Breast epithelium (tissue), 4 donors: ENCODE results near the gene TMEM144. TPM values are rescaled to one million over a fixed set of nuclear protein-coding genes. Genes with fewer than 3 reads are reported as not detected.

Experiments
- DNase-seq, 2 donors: peaks; one replicate each; pipeline ENCODE4 v3.0.0-alpha.2; 2019; ENCODE audit warnings: low spot score in 2 of 2
- H3K27ac ChIP-seq, 2 donors: fragments of 200-600 bp; sonication (generic) in 1 of 2; one replicate each; pipeline ENCODE4 v1.5.1; 2016 to 2019; ENCODE audit warnings: mild to moderate bottlenecking in 1 of 2
- H3K27me3 ChIP-seq, 2 donors: fragments of 200-600 bp; sonication (generic) in 1 of 2; one replicate each; pipeline versions ENCODE4 v1.5.1 to v1.6.0; 2017 to 2019; ENCODE audit warnings: control low read depth in 1 of 2, mild to moderate bottlenecking in 1 of 2
- H3K36me3 ChIP-seq: fragments of 200-600 bp; one replicate; pipeline ENCODE4 v1.5.1; 2019
- H3K4me1 ChIP-seq, 2 donors: fragments of 200-600 bp; sonication (generic); one replicate each; pipeline ENCODE4 v1.5.1; 2016 to 2019; ENCODE audit warnings: control low read depth in 1 of 2
- H3K4me3 ChIP-seq, 3 donors: fragments of 200-600 bp; sonication (generic); 1 replicate in 2 of 3; 2 replicates in 1 of 3; pipeline ENCODE4 v1.5.1; 2016 to 2019; ENCODE audit warnings: mild to moderate bottlenecking in 3 of 3, moderate library complexity in 2 of 3
- H3K9me3 ChIP-seq, 2 donors: fragments of 200-600 bp; sonication (generic) in 1 of 2; one replicate each; pipeline ENCODE4 v1.5.1; 2016 to 2019; ENCODE audit warnings: control low read depth in 1 of 2
- CTCF ChIP-seq, 3 donors: fragments of 450-650 bp; IDR thresholded peaks; one replicate each; pipeline ENCODE4 v1.5.1; 2016 to 2017; ENCODE audit warnings: antibody characterized with exemption in 3 of 3, mild to moderate bottlenecking in 3 of 3, moderate library complexity in 3 of 3
- POLR2A ChIP-seq: fragments of 450-650 bp; IDR thresholded peaks from one replicate; pipeline ENCODE4 v1.6.1; 2016; ENCODE audit warnings: antibody characterized with exemption, mild to moderate bottlenecking, moderate library complexity
- POLR2AphosphoS5 ChIP-seq, 3 donors: sonication (generic); formaldehyde crosslinking; IDR thresholded peaks; one replicate each; pipeline ENCODE4 v1.6.1; 2017; ENCODE audit warnings: antibody characterized with exemption in 3 of 3
- intact Hi-C: fragments of 100-400 bp; cut with DNase I; formaldehyde crosslinking; loops from one replicate; pipeline ENCODE4 v1.15.1; 2023; ENCODE audit warnings: low total_unique reads
- total RNA-seq, 3 donors: library from RNA; depleted of rRNA; stranded (reverse); fragments of >200 nt; gene quantifications; one replicate each; pipeline ENCODE4 v1.1.0, GENCODE V29; 2016

The TMEM144 gene
- total RNA-seq, 3 donors from 2014 or later, result 14.7 to 50.1 (median 44.2) TPM

GRCh38 chr4:158297866-158298265 is 87.6 kb downstream of the TMEM144 start:
- H3K36me3 ChIP-seq, result no peaks in the 10 kb centered on the region
- H3K27ac ChIP-seq, result no peak overlapping the region
- no peak for DNase-seq
- no peak overlapping the region for H3K4me3 ChIP-seq
- TF ChIP-seq POLR2AphosphoS5 (IDR thresholded peaks at IDR 0.05) (no peak), POLR2A (no peak), CTCF (IDR thresholded peaks at IDR 0.05) (no peak)
- intact Hi-C loops, result no loop called here
- H3K4me1 ChIP-seq, result no peaks in the 10 kb centered on the region
- H3K9me3 ChIP-seq, result peaks cover 5 to 13% of the 10 kb centered on the region in 2 donors
- no peaks in the 10 kb centered on the region for H3K27me3 ChIP-seq

GRCh38 chr4:158299459-158300007 is 89.2 kb downstream of the TMEM144 start:
- Histone ChIP-seq H3K36me3 (no peaks in the 10 kb centered on the region), H3K27ac (no peak overlapping the region), H3K9me3 (peaks cover 0 to 5% of the 10 kb centered on the region in 2 donors), H3K4me3 (no peak overlapping the region), H3K4me1 (no peaks in the 10 kb centered on the region), H3K27me3 (no peaks in the 10 kb centered on the region)
- no peak for DNase-seq
- intact Hi-C loops, result no loop called here
- TF ChIP-seq CTCF (IDR thresholded peaks at IDR 0.05) (no peak), POLR2AphosphoS5 (IDR thresholded peaks at IDR 0.05) (no peak), POLR2A (no peak)

- Histone ChIP-seq H3K36me3 (no peaks in the 10 kb centered on the region), H3K9me3 (peaks cover 0 to under 1% of the 10 kb centered on the region in 2 donors), H3K27ac (no peak overlapping the region), H3K27me3 (no peaks in the 10 kb centered on the region), H3K4me1 (no peaks in the 10 kb centered on the region), H3K4me3 (no peak overlapping the region)
- no peak for DNase-seq
- intact Hi-C loops, result no loop called here
- TF ChIP-seq POLR2A (no peak), POLR2AphosphoS5 (IDR thresholded peaks at IDR 0.05) (no peak), CTCF (IDR thresholded peaks at IDR 0.05) (no peak)
These were observed 89.7 kb downstream of the TMEM144 start for GRCh38 chr4:158300012-158300411.

- no peak overlapping the region for H3K4me3 ChIP-seq
- peak in 1 of 2 donors; percentile 28 for DNase-seq
- no peaks in the 10 kb centered on the region for H3K27me3 ChIP-seq
- no peaks in the 10 kb centered on the region for H3K4me1 ChIP-seq
- no peaks in the 10 kb centered on the region for H3K36me3 ChIP-seq
- H3K27ac ChIP-seq, result peak overlapping the region in 1 of 2 donors; percentile 26
- intact Hi-C loops, result no loop called here
- TF ChIP-seq CTCF (IDR thresholded peaks at IDR 0.05), result no peak
- no peaks in the 10 kb centered on the region for H3K9me3 ChIP-seq
These were observed 92.0 kb downstream of the TMEM144 start for GRCh38 chr4:158302076-158302866.

- no peak for TF ChIP-seq CTCF (IDR thresholded peaks at IDR 0.05)
- Histone ChIP-seq H3K27me3 (no peaks in the 10 kb centered on the region), H3K9me3 (peaks cover 0 to 9% of the 10 kb centered on the region in 2 donors), H3K4me1 (no peaks in the 10 kb centered on the region), H3K27ac (no peak overlapping the region), H3K4me3 (no peak overlapping the region), H3K36me3 (no peaks in the 10 kb centered on the region)
- no peak for DNase-seq
- intact Hi-C loops, result no loop called here
These were observed 94.4 kb downstream of the TMEM144 start for GRCh38 chr4:158304694-158305093.
